ENCODE data around the gene RRP1B.

DNA sequence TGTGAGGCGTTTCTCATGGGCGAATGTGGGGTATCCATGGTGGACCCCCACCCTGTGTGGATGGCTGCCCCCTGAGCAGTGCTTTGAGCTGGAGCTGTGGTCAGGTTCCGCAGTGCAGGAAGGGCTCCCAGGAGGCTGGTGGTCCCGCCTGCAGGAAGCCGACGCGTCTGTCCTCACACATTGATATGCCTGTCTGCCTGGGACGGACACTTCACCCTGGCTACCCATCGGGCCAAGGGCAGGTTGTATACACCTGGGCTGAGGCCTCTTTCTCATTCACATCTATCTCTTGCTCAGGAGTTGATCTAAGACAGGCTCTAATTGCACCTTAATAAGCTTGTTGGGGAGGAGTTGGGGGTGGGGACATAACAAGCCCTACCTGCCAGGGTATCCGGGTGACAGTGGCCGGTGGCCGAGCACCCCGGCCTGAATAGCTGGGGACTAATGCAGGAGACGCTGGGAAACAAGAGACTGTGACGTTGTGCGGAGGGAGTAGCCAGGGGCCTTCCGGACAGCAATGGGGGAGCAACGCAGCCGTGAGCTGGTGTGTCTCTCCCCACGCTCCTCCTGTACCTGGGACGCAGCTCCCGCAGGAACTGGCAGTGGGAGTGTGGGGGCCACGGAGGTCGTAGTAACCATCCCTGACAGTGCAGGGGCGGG, 81.3 kb downstream of the RRP1B start:
- TF ChIP-seq, protein P1, sequence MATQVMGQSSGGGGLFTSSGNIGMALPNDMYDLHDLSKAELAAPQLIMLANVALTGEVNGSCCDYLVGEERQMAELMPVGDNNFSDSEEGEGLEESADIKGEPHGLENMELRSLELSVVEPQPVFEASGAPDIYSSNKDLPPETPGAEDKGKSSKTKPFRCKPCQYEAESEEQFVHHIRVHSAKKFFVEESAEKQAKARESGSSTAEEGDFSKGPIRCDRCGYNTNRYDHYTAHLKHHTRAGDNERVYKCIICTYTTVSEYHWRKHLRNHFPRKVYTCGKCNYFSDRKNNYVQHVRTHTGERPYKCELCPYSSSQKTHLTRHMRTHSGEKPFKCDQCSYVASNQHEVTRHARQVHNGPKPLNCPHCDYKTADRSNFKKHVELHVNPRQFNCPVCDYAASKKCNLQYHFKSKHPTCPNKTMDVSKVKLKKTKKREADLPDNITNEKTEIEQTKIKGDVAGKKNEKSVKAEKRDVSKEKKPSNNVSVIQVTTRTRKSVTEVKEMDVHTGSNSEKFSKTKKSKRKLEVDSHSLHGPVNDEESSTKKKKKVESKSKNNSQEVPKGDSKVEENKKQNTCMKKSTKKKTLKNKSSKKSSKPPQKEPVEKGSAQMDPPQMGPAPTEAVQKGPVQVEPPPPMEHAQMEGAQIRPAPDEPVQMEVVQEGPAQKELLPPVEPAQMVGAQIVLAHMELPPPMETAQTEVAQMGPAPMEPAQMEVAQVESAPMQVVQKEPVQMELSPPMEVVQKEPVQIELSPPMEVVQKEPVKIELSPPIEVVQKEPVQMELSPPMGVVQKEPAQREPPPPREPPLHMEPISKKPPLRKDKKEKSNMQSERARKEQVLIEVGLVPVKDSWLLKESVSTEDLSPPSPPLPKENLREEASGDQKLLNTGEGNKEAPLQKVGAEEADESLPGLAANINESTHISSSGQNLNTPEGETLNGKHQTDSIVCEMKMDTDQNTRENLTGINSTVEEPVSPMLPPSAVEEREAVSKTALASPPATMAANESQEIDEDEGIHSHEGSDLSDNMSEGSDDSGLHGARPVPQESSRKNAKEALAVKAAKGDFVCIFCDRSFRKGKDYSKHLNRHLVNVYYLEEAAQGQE (IDR thresholded peaks at IDR 0.05; ENCODE audit: insufficient replicate concordance, low read depth): no peak
- TF ChIP-seq, protein P2, sequence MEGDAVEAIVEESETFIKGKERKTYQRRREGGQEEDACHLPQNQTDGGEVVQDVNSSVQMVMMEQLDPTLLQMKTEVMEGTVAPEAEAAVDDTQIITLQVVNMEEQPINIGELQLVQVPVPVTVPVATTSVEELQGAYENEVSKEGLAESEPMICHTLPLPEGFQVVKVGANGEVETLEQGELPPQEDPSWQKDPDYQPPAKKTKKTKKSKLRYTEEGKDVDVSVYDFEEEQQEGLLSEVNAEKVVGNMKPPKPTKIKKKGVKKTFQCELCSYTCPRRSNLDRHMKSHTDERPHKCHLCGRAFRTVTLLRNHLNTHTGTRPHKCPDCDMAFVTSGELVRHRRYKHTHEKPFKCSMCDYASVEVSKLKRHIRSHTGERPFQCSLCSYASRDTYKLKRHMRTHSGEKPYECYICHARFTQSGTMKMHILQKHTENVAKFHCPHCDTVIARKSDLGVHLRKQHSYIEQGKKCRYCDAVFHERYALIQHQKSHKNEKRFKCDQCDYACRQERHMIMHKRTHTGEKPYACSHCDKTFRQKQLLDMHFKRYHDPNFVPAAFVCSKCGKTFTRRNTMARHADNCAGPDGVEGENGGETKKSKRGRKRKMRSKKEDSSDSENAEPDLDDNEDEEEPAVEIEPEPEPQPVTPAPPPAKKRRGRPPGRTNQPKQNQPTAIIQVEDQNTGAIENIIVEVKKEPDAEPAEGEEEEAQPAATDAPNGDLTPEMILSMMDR (IDR thresholded peaks at IDR 0.05; ENCODE audit: insufficient read depth, low read length): no peak
- no peak for TF ChIP-seq SPI1 (IDR thresholded peaks at IDR 0.05; ENCODE audit: borderline replicate concordance, low read depth)
